Right lobe of liver (tissue), 6 donors: ENCODE data around the gene GMPPB. TPM values are rescaled to one million over a fixed set of nuclear protein-coding genes. Genes with fewer than 3 reads are reported as not detected.
A peak's percentile ranks its signal among the peaks of the same experiment; 100 is the strongest.

Experiments
- ATAC-seq, 4 donors: fragments of 200-7000 bp; cut with Tn5 transposase; one replicate each; pipeline ENCODE4 v1.9.1; 2020; ENCODE audit warnings: mild to moderate bottlenecking in 4 of 4, moderate library complexity in 4 of 4
- DNase-seq, 3 donors: peaks; one replicate each; pipeline ENCODE4 v3.0.0-alpha.2; 2020
- H3K27ac ChIP-seq, 3 donors: fragments of 200-600 bp; one replicate each; pipeline ENCODE4 v1.8.0; 2022
- H3K27me3 ChIP-seq, 2 donors: fragments of 200-600 bp; one replicate each; pipeline ENCODE4 v1.8.0; 2022
- H3K36me3 ChIP-seq, 4 donors: fragments of 200-600 bp; sonication (generic) in 1 of 4; one replicate each; pipeline versions ENCODE4 v1.5.1 to v1.8.0; 2017 to 2022; ENCODE audit warnings: control low read depth in 1 of 4
- H3K4me1 ChIP-seq, 4 donors: fragments of 200-600 bp; sonication (generic) in 1 of 4; one replicate each; pipeline versions ENCODE4 v1.5.1 to v1.8.0; 2017 to 2022; ENCODE audit warnings: control low read depth in 1 of 4
- H3K4me3 ChIP-seq, 3 donors: fragments of 200-600 bp; one replicate each; pipeline ENCODE4 v1.8.0; 2022
- H3K9me3 ChIP-seq, 4 donors: fragments of 200-600 bp; sonication (generic) in 1 of 4; one replicate each; pipeline versions ENCODE4 v1.5.1 to v1.8.0; 2017 to 2022; ENCODE audit warnings: control low read depth in 1 of 4
- CTCF ChIP-seq, 4 donors: fragments of 200-600 bp in 3 of 4; fragments of 450-650 bp in 1 of 4; IDR thresholded peaks; one replicate each; pipeline versions ENCODE4 v1.5.1 to v1.8.0; 2016 to 2022; ENCODE audit warnings: antibody characterized with exemption in 4 of 4, mild to moderate bottlenecking in 2 of 4
- POLR2A ChIP-seq: fragments of 450-650 bp; IDR thresholded peaks from one replicate; pipeline ENCODE4 v1.6.1; 2017; ENCODE audit warnings: antibody characterized with exemption, mild to moderate bottlenecking
- WGBS: methylation state at CpG from one replicate; pipeline ENCODE4 v1.1.6; 2018; ENCODE audit warnings: low coverage, low lambda C conversion rate; ENCODE audit not compliant: insufficient coverage; ENCODE audit errors: missing lambda C conversion rate; 5-methylcytosine and 5-hydroxymethylcytosine counted together
- intact Hi-C, 2 donors: fragments of 100-400 bp; cut with DNase I; formaldehyde crosslinking; loops; one replicate each; pipeline versions ENCODE4 v1.11.2 to v1.14.1; 2022
- total RNA-seq, 6 experiments: library from RNA; depleted of rRNA in 2 of 6; stranded (reverse); fragments of >200 nt in 2 of 6; fragmentation: NEBNext Ultra II Directional in 3 of 6; extraction: Animal tissue kit (Norgen Biotek cat#: 25700) in 3 of 6; gene quantifications; one replicate each; pipeline versions ENCODE4 v1.1.0 to v1.2.4, GENCODE V29; 2016 to 2023
- donor health status: DM: no; HTN: yes; CAD: no.
- donor health status: DM: no; HTN: no; CAD: no.
- donor health status: DM: no; HTN: no; CAD: no.
- donor health status: DM: no; HTN: yes; CAD: no.
- donor health status: DM: no; HTN: yes; CAD: no.

The GMPPB gene
- total RNA-seq, 6 experiments from 2014 or later, result 12.2 to 34.2 (median 25.6) TPM

GRCh38 chr3:49719214-49719884 lies 4.4 kb downstream of the GMPPB start, which contains the start of gene AMIGO3:
TSS of gene AMIGO3 (minus strand) at chr3:49719684. CDS start at chr3:49719465, 219 bp downstream.
- peak; percentile 94 to 96 (median 94) for DNase-seq
- Histone ChIP-seq H3K9me3 (no peaks in the 10 kb centered on the region), H3K27me3 (no peaks in the 10 kb centered on the region), H3K4me3 (peak within 1 kb of the TSS; percentile 26 to 51 (median 31)), H3K36me3 (peaks cover 0 to 26% (median 10%) of the 10 kb centered on the region in 4 donors), H3K27ac (no peak within 1 kb of the TSS), H3K4me1 (peaks cover 0 to 21% (median under 1%) of the 10 kb centered on the region in 4 donors)
- 8% methylated on average over 8 of the region's 50 CpGs for WGBS
- intact Hi-C loops, result no loop called here
- TF ChIP-seq CTCF (IDR thresholded peaks at IDR 0.05) (peak; percentile 26 to 50 (median 38)), POLR2A (peak; percentile 63)
- peak; percentile 56 to 72 (median 68) for ATAC-seq

- no peaks in the 10 kb centered on the region for H3K27me3 ChIP-seq
- intact Hi-C loops, result no loop called here
- H3K4me1 ChIP-seq, result peaks cover 0 to 20% (median 0%) of the 10 kb centered on the region in 4 donors
- no peak for TF ChIP-seq POLR2A
- no peak for TF ChIP-seq CTCF (IDR thresholded peaks at IDR 0.05)
- H3K4me3 ChIP-seq, result peak overlapping the region; percentile 26 to 51 (median 31)
- 41% methylated on average over 10 of the region's 33 CpGs for WGBS
- H3K27ac ChIP-seq, result no peak overlapping the region
- H3K36me3 ChIP-seq, result peaks cover 0 to 26% (median 11%) of the 10 kb centered on the region in 4 donors
- no peaks in the 10 kb centered on the region for H3K9me3 ChIP-seq
- peak in 1 of 3 donors; percentile 55 for DNase-seq
- ATAC-seq, result no peak
Observed at GRCh38 chr3:49718858-49719213, 4.9 kb downstream of the GMPPB start.

GRCh38 chr3:49717959-49718857 lies 5.5 kb downstream of the GMPPB start:
- DNase-seq (peak in 1 of 3 donors; percentile 53), ATAC-seq (no peak)
- Histone ChIP-seq H3K36me3 (peaks cover 0 to 26% (median 11%) of the 10 kb centered on the region in 4 donors), H3K9me3 (no peaks in the 10 kb centered on the region), H3K4me1 (peaks cover 0 to 20% (median 0%) of the 10 kb centered on the region in 4 donors), H3K27me3 (no peaks in the 10 kb centered on the region), H3K4me3 (no peak overlapping the region), H3K27ac (no peak overlapping the region)
- intact Hi-C loops, result no loop called here
- no peak for TF ChIP-seq POLR2A
- no peak for TF ChIP-seq CTCF (IDR thresholded peaks at IDR 0.05)
- 79% methylated on average over 7 of the region's 75 CpGs for WGBS

- DNase-seq (peak in 1 of 3 donors; percentile 47), ATAC-seq (no peak)
- TF ChIP-seq POLR2A (no peak), CTCF (IDR thresholded peaks at IDR 0.05) (no peak)
- intact Hi-C loops, result no loop called here
- Histone ChIP-seq H3K36me3 (peaks cover 0 to 27% (median 14%) of the 10 kb centered on the region in 4 donors), H3K27me3 (no peaks in the 10 kb centered on the region), H3K27ac (no peak overlapping the region), H3K9me3 (no peaks in the 10 kb centered on the region), H3K4me3 (no peak overlapping the region), H3K4me1 (peaks cover 0 to 13% (median 0%) of the 10 kb centered on the region in 4 donors)
- 90% methylated on average over 2 of the region's 14 CpGs for WGBS
Observed at GRCh38 chr3:49717211-49717958, 6.4 kb downstream of the GMPPB start.
